ENCODE results near the gene RASEF.

RASEF gene

DNA sequence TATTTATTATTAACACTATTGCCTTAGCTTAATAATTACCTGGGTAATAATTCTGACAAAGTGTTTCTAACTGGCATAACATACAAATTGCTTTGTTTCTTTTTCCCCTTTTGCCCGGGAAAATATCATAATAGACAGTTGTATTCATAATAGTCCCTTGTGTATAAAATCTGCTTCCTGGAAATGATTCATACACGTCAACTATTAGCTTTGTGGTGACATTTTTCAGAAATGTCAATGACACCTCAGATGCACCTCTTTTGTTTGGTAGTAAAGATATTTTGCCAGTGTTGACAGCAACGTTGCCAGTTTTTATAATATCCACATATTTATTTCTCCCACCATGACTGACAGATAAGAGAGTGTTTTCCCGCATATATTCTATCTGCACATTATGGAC is 73.0 kb downstream of the RASEF start:
- no peak overlapping the region for H3K27ac ChIP-seq (ENCODE audit: low read length)
- H4K20me1 ChIP-seq (ENCODE audit: insufficient read depth, low read length) = no peaks in the 10 kb centered on the region
- TF ChIP-seq EZH2 (optimal IDR thresholded peaks at IDR 0.05; ENCODE audit: low read depth, low read length) (no peak), EZH2phosphoT487 (IDR thresholded peaks at IDR 0.05; ENCODE audit: low read length) (no peak)
- H3K4me3 ChIP-seq (ENCODE audit: low read length) = no peak overlapping the region
- H3K27me3 ChIP-seq (replicated peaks; ENCODE audit: insufficient read depth, low read length) = no peaks in the 10 kb centered on the region
- no peaks in the 10 kb centered on the region for H3K4me1 ChIP-seq (ENCODE audit: low read length)
- H3K79me2 ChIP-seq (ENCODE audit: low read length) = no peaks in the 10 kb centered on the region
- H3K9ac ChIP-seq (ENCODE audit: low read length) = no peak overlapping the region
- no peaks in the 10 kb centered on the region for H3K36me3 ChIP-seq (replicated peaks; ENCODE audit: insufficient read depth, low read length)
- DNase-seq = no peak
- no peak overlapping the region for H2AFZ ChIP-seq (ENCODE audit: low read length)
- no peaks in the 10 kb centered on the region for H3K9me3 ChIP-seq (replicated peaks; ENCODE audit: insufficient read depth, low read length)
- no peaks in the 10 kb centered on the region for H3K9me2 ChIP-seq (replicated peaks; ENCODE audit: insufficient read depth, low read length)
- no peaks in the 10 kb centered on the region for H3F3A ChIP-seq (ENCODE audit: insufficient read depth, low read length)
- H3K4me2 ChIP-seq (ENCODE audit: low read depth, low read length) = no peak overlapping the region

- Histone ChIP-seq H4K20me1 (ENCODE audit: insufficient read depth, low read length) (no peaks in the 10 kb centered on the region), H3K9me3 (replicated peaks; ENCODE audit: insufficient read depth, low read length) (no peaks in the 10 kb centered on the region), H3K4me3 (ENCODE audit: low read length) (no peak overlapping the region), H3K4me1 (ENCODE audit: low read length) (no peaks in the 10 kb centered on the region), H3K36me3 (replicated peaks; ENCODE audit: insufficient read depth, low read length) (no peaks in the 10 kb centered on the region), H3K4me2 (ENCODE audit: low read depth, low read length) (no peak overlapping the region), H3F3A (ENCODE audit: insufficient read depth, low read length) (no peaks in the 10 kb centered on the region), H2AFZ (ENCODE audit: low read length) (no peak overlapping the region), H3K27ac (ENCODE audit: low read length) (no peak overlapping the region), H3K79me2 (ENCODE audit: low read length) (no peaks in the 10 kb centered on the region), H3K9ac (ENCODE audit: low read length) (no peak overlapping the region), H3K9me2 (replicated peaks; ENCODE audit: insufficient read depth, low read length) (no peaks in the 10 kb centered on the region), H3K27me3 (replicated peaks; ENCODE audit: insufficient read depth, low read length) (no peaks in the 10 kb centered on the region)
- DNase-seq = no peak
- no peak for TF ChIP-seq CTCF (IDR thresholded peaks at IDR 0.05; ENCODE audit: low read length)
- TF ChIP-seq EZH2 (optimal IDR thresholded peaks at IDR 0.05; ENCODE audit: low read depth, low read length) = no peak
- TF ChIP-seq EZH2phosphoT487 (IDR thresholded peaks at IDR 0.05; ENCODE audit: low read length) = no peak
These were observed 74.5 kb downstream of the RASEF start for GRCh38 chr9:82988488-82988887.

DNA sequence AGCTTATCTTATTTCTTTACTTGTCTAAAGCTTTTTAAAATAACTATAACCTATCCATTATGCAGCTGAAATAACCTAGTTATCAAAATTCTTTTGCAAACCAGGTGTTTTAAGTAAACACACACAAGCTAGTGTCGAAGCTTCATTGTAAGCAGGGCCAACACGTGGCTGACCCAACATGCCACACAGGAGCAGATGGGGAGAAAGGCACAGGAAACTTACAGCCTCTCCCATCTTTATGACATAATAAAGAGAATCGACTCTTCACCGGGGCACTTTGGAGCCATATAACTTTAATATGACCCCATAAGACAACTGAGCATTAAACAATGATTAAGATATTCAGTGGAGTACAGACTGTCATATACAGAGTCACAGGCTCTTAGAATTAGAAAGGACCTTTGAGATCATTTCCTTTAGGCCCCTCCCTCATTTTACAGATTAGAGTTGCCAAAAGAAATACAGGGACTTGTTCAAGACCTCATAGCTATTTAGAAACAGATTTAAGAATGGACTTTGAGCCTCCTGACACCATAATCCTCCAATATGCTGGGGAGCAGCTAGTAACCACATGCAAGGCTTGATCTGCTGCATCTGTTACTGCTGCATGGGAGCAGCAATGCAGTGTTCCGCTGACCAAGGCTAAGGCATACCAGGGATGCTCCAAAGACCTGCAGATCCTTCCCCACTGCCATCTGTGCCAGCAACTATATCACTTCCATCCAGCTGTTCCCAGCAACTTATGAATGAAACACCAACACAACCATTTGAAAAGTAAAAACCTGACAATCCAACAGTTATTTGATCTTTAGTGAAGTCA is 75.4 kb downstream of the RASEF start:
- no peaks in the 10 kb centered on the region for H3K27me3 ChIP-seq (replicated peaks; ENCODE audit: insufficient read depth, low read length)
- no peak overlapping the region for H3K4me3 ChIP-seq (ENCODE audit: low read length)
- H3K9ac ChIP-seq (ENCODE audit: low read length) = no peak overlapping the region
- no peaks in the 10 kb centered on the region for H3K36me3 ChIP-seq (replicated peaks; ENCODE audit: insufficient read depth, low read length)
- H3K4me2 ChIP-seq (ENCODE audit: low read depth, low read length) = no peak overlapping the region
- H4K20me1 ChIP-seq (ENCODE audit: insufficient read depth, low read length) = no peaks in the 10 kb centered on the region
- DNase-seq = no peak
- no peaks in the 10 kb centered on the region for H3K9me2 ChIP-seq (replicated peaks; ENCODE audit: insufficient read depth, low read length)
- no peaks in the 10 kb centered on the region for H3F3A ChIP-seq (ENCODE audit: insufficient read depth, low read length)
- H3K9me3 ChIP-seq (replicated peaks; ENCODE audit: insufficient read depth, low read length) = no peaks in the 10 kb centered on the region
- H3K4me1 ChIP-seq (ENCODE audit: low read length) = no peaks in the 10 kb centered on the region
- TF ChIP-seq EZH2phosphoT487 (IDR thresholded peaks at IDR 0.05; ENCODE audit: low read length) (no peak), CTCF (IDR thresholded peaks at IDR 0.05; ENCODE audit: low read length) (no peak), EZH2 (optimal IDR thresholded peaks at IDR 0.05; ENCODE audit: low read depth, low read length) (no peak)
- no peak overlapping the region for H3K27ac ChIP-seq (ENCODE audit: low read length)
- H3K79me2 ChIP-seq (ENCODE audit: low read length) = no peaks in the 10 kb centered on the region
- no peak overlapping the region for H2AFZ ChIP-seq (ENCODE audit: low read length)

GRCh38 chr9:82981552-82981951 is 81.4 kb downstream of the RASEF start:
- Histone ChIP-seq H3K4me1 (ENCODE audit: low read length) (no peaks in the 10 kb centered on the region), H3K4me3 (ENCODE audit: low read length) (no peak overlapping the region), H3K27ac (ENCODE audit: low read length) (no peak overlapping the region), H2AFZ (ENCODE audit: low read length) (no peak overlapping the region), H3K9me3 (replicated peaks; ENCODE audit: insufficient read depth, low read length) (no peaks in the 10 kb centered on the region), H3K9me2 (replicated peaks; ENCODE audit: insufficient read depth, low read length) (no peaks in the 10 kb centered on the region), H3K79me2 (ENCODE audit: low read length) (no peaks in the 10 kb centered on the region), H3K36me3 (replicated peaks; ENCODE audit: insufficient read depth, low read length) (no peaks in the 10 kb centered on the region), H4K20me1 (ENCODE audit: insufficient read depth, low read length) (no peaks in the 10 kb centered on the region), H3K9ac (ENCODE audit: low read length) (no peak overlapping the region), H3K27me3 (replicated peaks; ENCODE audit: insufficient read depth, low read length) (no peaks in the 10 kb centered on the region), H3K4me2 (ENCODE audit: low read depth, low read length) (no peak overlapping the region), H3F3A (ENCODE audit: insufficient read depth, low read length) (no peaks in the 10 kb centered on the region)
- TF ChIP-seq EZH2 (optimal IDR thresholded peaks at IDR 0.05; ENCODE audit: low read depth, low read length) = no peak
- no peak for TF ChIP-seq CTCF (IDR thresholded peaks at IDR 0.05; ENCODE audit: low read length)
- TF ChIP-seq EZH2phosphoT487 (IDR thresholded peaks at IDR 0.05; ENCODE audit: low read length) = no peak
- DNase-seq = no peak
